ENCODE measurements around the gene ZNF501. TPM values are rescaled to one million over a fixed set of nuclear protein-coding genes. Genes with fewer than 3 reads are reported as not detected.
A peak's percentile ranks its signal among the peaks of the same experiment; 100 is the strongest.

ZNF501 gene
- total RNA-seq, 4 donors from 2014 or later, result 1.1 to 5.8 (median 3.6) TPM

DNA sequence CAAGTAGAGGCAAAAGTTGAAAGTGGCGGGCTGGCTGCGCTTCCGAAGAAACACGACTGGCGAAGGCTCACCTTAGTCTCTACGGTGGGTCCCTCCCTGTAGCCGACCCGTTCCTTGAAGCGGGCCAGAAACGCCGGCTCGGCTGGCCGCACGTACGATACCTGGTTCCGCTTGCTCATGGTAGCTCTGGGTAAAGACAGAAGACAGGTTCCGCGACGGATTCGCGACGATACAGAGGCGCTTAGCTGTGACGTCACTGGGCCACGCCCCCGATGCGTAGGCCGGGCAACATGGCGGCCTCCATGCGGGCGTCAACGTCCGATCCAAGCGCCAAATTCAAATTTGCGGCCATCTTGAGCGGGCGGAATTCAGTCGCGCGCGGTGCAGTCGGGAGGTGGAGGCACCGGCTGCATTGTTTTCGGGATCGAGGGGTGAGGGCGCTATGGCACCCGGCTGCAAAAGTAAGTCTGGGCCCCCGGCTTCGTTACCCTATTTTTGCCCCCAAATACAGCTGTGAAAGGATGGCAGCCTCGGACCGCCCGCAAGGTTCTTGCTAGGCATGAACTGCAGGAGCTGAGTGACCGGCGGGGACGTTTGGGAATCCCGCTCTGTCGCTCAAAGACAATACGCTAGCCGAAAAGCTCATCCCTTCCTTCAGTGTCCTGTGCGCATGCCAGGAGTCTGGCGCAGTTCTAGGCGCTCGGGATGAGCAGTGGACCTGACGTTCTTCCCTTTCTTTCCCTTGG lies 32.2 kb downstream of the ZNF501 start, which contains the start of the genes KIAA1143 and KIF15:
Gene KIAA1143, minus strand, starts transcription at position 196 of the 746 bp plus-strand sequence. Its CDS starts 17 bp downstream, at position 179.
Gene KIF15, plus strand, starts transcription at position 371 of the 746 bp plus-strand sequence. Its CDS starts 72 bp downstream, at position 443.
- intact Hi-C loops (cut with DNase I; ENCODE audit: low total_unique reads), result no loop called here
- peak; percentile 93 to 99 for DNase-seq (ENCODE audit: low spot score in 2 of 2)
- H3K4me3 ChIP-seq (ENCODE audit: low read depth, poor library complexity, severe bottlenecking), result peak within 1 kb of the TSS; percentile 84
- WGBS, 2 donors, result 1% methylated on average over 51 to 52 of the region's 64 CpGs
- TF ChIP-seq CTCF (IDR thresholded peaks at IDR 0.05) (no peak), POLR2A (IDR thresholded peaks at IDR 0.05) (no peak)

- TF ChIP-seq CTCF (IDR thresholded peaks at IDR 0.05) (no peak), POLR2A (IDR thresholded peaks at IDR 0.05) (no peak)
- H3K4me3 ChIP-seq (ENCODE audit: low read depth, poor library complexity, severe bottlenecking), result peak overlapping the region; percentile 21
- WGBS, 2 donors, result 2 to 5% methylated on average over 9 of the region's 9 CpGs
- no peak for DNase-seq (ENCODE audit: low spot score in 2 of 2)
- intact Hi-C loops (cut with DNase I; ENCODE audit: low total_unique reads), result no loop called here
Measured at GRCh38 chr3:44762170-44762677, 32.8 kb downstream of the ZNF501 start.

GRCh38 chr3:44762690-44763089 lies 33.3 kb downstream of the ZNF501 start:
- no peak for DNase-seq (ENCODE audit: low spot score in 2 of 2)
- intact Hi-C loops (cut with DNase I; ENCODE audit: low total_unique reads), result no loop called here
- no peak overlapping the region for H3K4me3 ChIP-seq (ENCODE audit: low read depth, poor library complexity, severe bottlenecking)
- no peak for TF ChIP-seq CTCF (IDR thresholded peaks at IDR 0.05)
- TF ChIP-seq POLR2A (IDR thresholded peaks at IDR 0.05), result no peak
- 25 to 39% methylated on average over 5 of the region's 5 CpGs for WGBS, 2 donors

- intact Hi-C loops (cut with DNase I; ENCODE audit: low total_unique reads), result no loop called here
- DNase-seq (ENCODE audit: low spot score in 2 of 2), result no peak
- TF ChIP-seq POLR2A (IDR thresholded peaks at IDR 0.05) (no peak), CTCF (IDR thresholded peaks at IDR 0.05) (no peak)
- no peak overlapping the region for H3K4me3 ChIP-seq (ENCODE audit: low read depth, poor library complexity, severe bottlenecking)
Measured at GRCh38 chr3:44764248-44764647, 34.8 kb downstream of the ZNF501 start.

- TF ChIP-seq POLR2A (IDR thresholded peaks at IDR 0.05), result no peak
- no peak for TF ChIP-seq CTCF (IDR thresholded peaks at IDR 0.05)
- WGBS, 2 donors, result 95 to 98% methylated on average over 1 of the region's 1 CpG
- intact Hi-C loops (cut with DNase I; ENCODE audit: low total_unique reads), result no loop called here
- DNase-seq (ENCODE audit: low spot score in 2 of 2), result no peak
- H3K4me3 ChIP-seq (ENCODE audit: low read depth, poor library complexity, severe bottlenecking), result no peak overlapping the region
Measured at GRCh38 chr3:44771424-44772098, 42.1 kb downstream of the ZNF501 start.

Data from lower leg skin (tissue), 4 donors.